Mesendoderm (in vitro differentiated cells): ENCODE data around the gene IP6K2.
"Not testable (repeated sequence)": the region's sequence is repeated elsewhere in the genome, so short reads cannot be mapped to it uniquely, and the experiment has no call there.

Experiments
- DNase-seq: peaks from one replicate; pipeline ENCODE4 v3.0.0; 2013
- H2AK5ac ChIP-seq: 2 replicates; pipeline ENCODE4 v1.6.1; 2013; ENCODE audit warnings: low read length, inconsistent platforms
- H2BK120ac ChIP-seq: 2 replicates; pipeline ENCODE4 v1.6.1; 2013; ENCODE audit warnings: low read depth, mild to moderate bottlenecking, low read length, moderate library complexity, mixed read lengths
- H2BK15ac ChIP-seq: replicated peaks from 2 replicates; pipeline ENCODE4 v1.6.1; 2013; ENCODE audit warnings: low read depth, mild to moderate bottlenecking, moderate library complexity
- H2BK5ac ChIP-seq: 2 replicates; pipeline ENCODE4 v1.6.1; 2013; ENCODE audit warnings: low read length, inconsistent platforms
- H3K18ac ChIP-seq: 2 replicates; pipeline ENCODE4 v1.6.1; 2013; ENCODE audit warnings: mild to moderate bottlenecking, low read length, mixed read lengths
- H3K23ac ChIP-seq: one replicate; pipeline ENCODE4 v1.6.1; 2013; ENCODE audit warnings: low read length
- H3K27ac ChIP-seq: 2 replicates; pipeline ENCODE4 v1.5.1; 2013; ENCODE audit warnings: low read depth, mild to moderate bottlenecking, inconsistent platforms, low read length, moderate library complexity
- H3K27me3 ChIP-seq: 2 replicates; pipeline ENCODE4 v1.6.1; 2013; ENCODE audit warnings: low read length, control low read depth, mild to moderate bottlenecking, inconsistent platforms; ENCODE audit not compliant: insufficient read depth, poor library complexity
- H3K36me3 ChIP-seq: 2 replicates; pipeline ENCODE4 v1.6.1; 2013; ENCODE audit warnings: low read length, inconsistent platforms; ENCODE audit not compliant: control insufficient read depth, insufficient read depth
- H3K4ac ChIP-seq: one replicate; pipeline ENCODE4 v1.6.1; 2013; ENCODE audit warnings: low read depth, mild to moderate bottlenecking, low read length, moderate library complexity
- H3K4me1 ChIP-seq: 2 replicates; pipeline ENCODE4 v1.6.1; 2013; ENCODE audit warnings: low read depth, low read length, inconsistent platforms; ENCODE audit not compliant: control insufficient read depth
- H3K4me2 ChIP-seq: 2 replicates; pipeline ENCODE4 v1.6.1; 2013; ENCODE audit warnings: low read length
- H3K4me3 ChIP-seq: 2 replicates; pipeline ENCODE4 v1.5.1; 2013; ENCODE audit warnings: mild to moderate bottlenecking, low read length
- H3K56ac ChIP-seq: one replicate; pipeline ENCODE4 v1.6.1; 2013; ENCODE audit warnings: low read length
- H3K79me1 ChIP-seq: 2 replicates; pipeline ENCODE4 v1.6.1; 2013; ENCODE audit warnings: low read length, inconsistent platforms
- H3K79me2 ChIP-seq: 2 replicates; pipeline ENCODE4 v1.6.1; 2013; ENCODE audit warnings: mild to moderate bottlenecking, low read length; ENCODE audit not compliant: control insufficient read depth, insufficient read depth
- H3K9ac ChIP-seq: 2 replicates; pipeline ENCODE4 v1.6.1; 2013; ENCODE audit warnings: low read length, inconsistent platforms
- H4K5ac ChIP-seq: one replicate; pipeline ENCODE4 v1.6.1; 2013; ENCODE audit warnings: low read length
- H4K8ac ChIP-seq: one replicate; pipeline ENCODE4 v1.6.1; 2013; ENCODE audit warnings: low read depth, mild to moderate bottlenecking, control low read depth, low read length, moderate library complexity
- whole genome bisulfite sequencing: extraction: QIAGEN DNeasy Blood & Tissue Kit; methylation state at CpG from one replicate; pipeline ENCODE4 v1.1.7; 2013; ENCODE audit warnings: low lambda C conversion rate, missing lambda C conversion rate; ENCODE audit not compliant: insufficient coverage; ENCODE audit errors: extremely low coverage; 5-methylcytosine and 5-hydroxymethylcytosine counted together

Gene IP6K2

DNA sequence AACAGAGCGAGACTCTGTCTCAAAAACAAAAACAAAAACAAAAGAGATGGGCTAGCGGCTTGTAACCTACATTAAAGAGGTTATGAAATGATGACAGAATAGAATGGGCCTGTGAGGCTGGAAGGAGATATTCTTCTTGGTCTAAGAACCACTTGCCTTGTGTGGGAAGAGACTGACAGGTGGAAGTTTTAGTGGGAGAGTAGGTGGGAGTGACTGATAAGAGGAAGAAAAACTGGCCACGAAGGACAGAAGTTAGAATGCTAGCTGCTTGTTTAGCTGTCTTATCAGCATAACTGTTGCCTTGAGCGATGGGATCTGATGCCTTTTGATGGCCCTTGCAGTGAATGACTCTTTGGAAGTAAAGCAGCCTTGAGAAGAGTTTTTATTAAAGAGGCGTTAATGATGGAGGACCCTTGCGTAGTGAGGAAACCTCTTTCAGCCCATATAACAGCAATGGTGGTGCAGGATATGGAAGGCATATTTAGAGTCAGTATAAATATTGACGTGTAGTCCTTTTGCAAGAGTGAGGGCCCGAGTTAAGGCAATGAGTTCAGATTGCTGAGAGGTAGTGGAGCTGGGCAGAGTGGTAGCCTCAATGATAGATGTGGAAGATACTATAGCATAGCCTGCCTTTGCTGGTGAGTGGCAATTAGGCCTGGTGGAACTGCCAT is 8.3 kb upstream of the IP6K2 start:
- not testable (repeated sequence) for H3K36me3 ChIP-seq, H2BK5ac ChIP-seq, H3K4ac ChIP-seq, H3K79me2 ChIP-seq, H2AK5ac ChIP-seq, H3K9ac ChIP-seq, H3K79me1 ChIP-seq, DNase-seq, H3K18ac ChIP-seq, H4K8ac ChIP-seq, H2BK120ac ChIP-seq, H3K23ac ChIP-seq, H3K4me1 ChIP-seq, H3K4me3 ChIP-seq, H3K27me3 ChIP-seq, H3K27ac ChIP-seq, H2BK15ac ChIP-seq, H4K5ac ChIP-seq, H3K4me2 ChIP-seq, H3K56ac ChIP-seq
- no CpG with 5 or more reads among the region's 8 CpGs for WGBS

DNA sequence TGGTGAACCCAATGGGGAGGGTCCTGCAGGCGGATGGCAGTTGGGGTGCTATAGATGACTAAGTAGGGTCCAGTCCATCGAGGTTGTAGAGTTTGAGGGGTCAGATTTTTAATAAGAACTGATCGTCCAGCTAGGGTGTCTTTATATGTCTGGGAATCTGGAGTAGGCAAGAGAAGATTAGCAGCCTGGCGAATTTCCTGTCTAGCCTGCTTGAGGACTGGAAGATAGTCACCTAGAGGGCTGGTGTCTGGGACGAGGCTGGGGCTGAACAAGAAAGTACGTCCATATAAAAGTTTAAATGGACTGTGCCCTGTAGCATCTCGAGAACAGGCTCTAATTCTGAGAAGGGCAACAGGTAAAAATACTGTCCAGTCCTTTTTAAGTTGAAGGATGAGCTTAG is 6.7 kb upstream of the IP6K2 start:
- H3K27me3 ChIP-seq: no peaks in the 10 kb centered on the region
- DNase-seq: no peak
- H3K4me1 ChIP-seq: no peaks in the 10 kb centered on the region
- no peak overlapping the region for H3K4ac ChIP-seq
- H3K36me3 ChIP-seq: no peaks in the 10 kb centered on the region
- H3K23ac ChIP-seq: no peak overlapping the region
- no peaks in the 10 kb centered on the region for H3K79me1 ChIP-seq
- no peaks in the 10 kb centered on the region for H3K79me2 ChIP-seq
- no peak overlapping the region for H3K27ac ChIP-seq
- no peak overlapping the region for H3K56ac ChIP-seq
- no peak overlapping the region for H3K18ac ChIP-seq
- H2AK5ac ChIP-seq: no peak overlapping the region
- H3K4me2 ChIP-seq: no peak overlapping the region
- H2BK15ac ChIP-seq: no peak overlapping the region
- WGBS: no CpG with 5 or more reads among the region's 7 CpGs
- H4K8ac ChIP-seq: no peak overlapping the region
- no peak overlapping the region for H2BK5ac ChIP-seq
- H2BK120ac ChIP-seq: no peak overlapping the region
- H3K4me3 ChIP-seq: no peak overlapping the region
- H3K9ac ChIP-seq: no peak overlapping the region
- no peak overlapping the region for H4K5ac ChIP-seq

DNA sequence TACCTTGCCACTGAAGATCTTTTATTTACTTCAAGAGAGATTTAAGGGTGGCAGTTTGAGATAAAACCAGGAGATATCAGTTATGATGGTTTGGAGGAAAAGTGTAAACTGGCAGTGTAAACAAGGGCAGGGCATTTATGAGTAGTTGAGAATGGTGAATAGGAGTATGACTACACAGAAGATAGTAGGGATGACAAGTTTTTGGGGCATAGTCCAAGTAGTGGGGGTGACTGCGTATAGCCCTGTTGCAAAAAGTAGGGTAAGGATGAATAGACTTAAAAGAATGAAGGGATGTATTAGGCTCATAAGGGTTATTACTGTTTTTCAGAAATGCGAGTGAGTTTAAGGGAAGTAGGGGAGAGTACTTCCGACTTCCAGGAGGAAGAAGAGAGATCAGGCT is 6.3 kb upstream of the IP6K2 start:
- not testable (repeated sequence) for H3K23ac ChIP-seq, H3K56ac ChIP-seq, H3K18ac ChIP-seq, H3K9ac ChIP-seq, H2BK120ac ChIP-seq, H3K36me3 ChIP-seq, H4K8ac ChIP-seq, H3K79me1 ChIP-seq, H4K5ac ChIP-seq, H2BK5ac ChIP-seq, H3K79me2 ChIP-seq, DNase-seq, H3K27me3 ChIP-seq, H3K4ac ChIP-seq, H3K4me3 ChIP-seq, H3K4me2 ChIP-seq, H3K27ac ChIP-seq, H3K4me1 ChIP-seq, H2BK15ac ChIP-seq, H2AK5ac ChIP-seq
- no CpG with 5 or more reads among the region's 3 CpGs for WGBS

DNA sequence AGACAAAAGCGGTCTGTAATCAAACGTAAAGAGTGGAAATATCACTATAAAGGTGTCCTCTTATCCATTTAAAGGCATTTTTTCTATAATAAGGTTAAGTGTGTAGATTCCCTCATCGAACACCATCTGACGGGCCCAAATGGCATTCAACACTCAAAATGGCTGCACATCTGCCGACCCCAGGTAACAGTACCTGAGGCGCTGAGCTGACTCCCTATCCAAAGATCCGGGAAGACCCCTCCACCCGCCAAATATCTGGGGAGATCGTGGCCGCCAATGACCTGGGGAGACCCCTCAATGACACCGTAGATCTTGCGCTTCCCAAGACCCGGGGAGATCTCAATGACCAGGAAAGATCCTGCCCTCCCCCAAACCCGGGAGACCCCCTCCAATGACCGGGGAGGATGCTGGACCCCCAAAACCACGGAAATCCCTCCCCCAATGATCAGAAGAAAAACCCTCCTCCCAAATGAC is 476 bp downstream of the IP6K2 start:
- Histone ChIP-seq H2BK120ac (peak overlapping the region; percentile 31), H3K27me3 (no peaks in the 10 kb centered on the region), H4K5ac (peak overlapping the region; percentile 74), H3K4me2 (peak overlapping the region; percentile 32), H3K4ac (peak overlapping the region; percentile 98), H3K18ac (peak overlapping the region; percentile 89), H3K79me2 (peaks cover 49% of the 10 kb centered on the region), H2AK5ac (peak overlapping the region; percentile 89), H4K8ac (peak overlapping the region; percentile 67), H2BK15ac (no peak overlapping the region), H3K23ac (no peak overlapping the region), H3K27ac (peak overlapping the region; percentile 69), H2BK5ac (peak overlapping the region; percentile 47), H3K36me3 (peaks cover 4% of the 10 kb centered on the region), H3K4me1 (peaks cover 3% of the 10 kb centered on the region), H3K56ac (peak overlapping the region; percentile 96), H3K9ac (peak overlapping the region; percentile 97), H3K4me3 (peak overlapping the region; percentile 97), H3K79me1 (peaks cover 2% of the 10 kb centered on the region)
- WGBS: no CpG with 5 or more reads among the region's 16 CpGs
- DNase-seq: peak; percentile 59

DNA sequence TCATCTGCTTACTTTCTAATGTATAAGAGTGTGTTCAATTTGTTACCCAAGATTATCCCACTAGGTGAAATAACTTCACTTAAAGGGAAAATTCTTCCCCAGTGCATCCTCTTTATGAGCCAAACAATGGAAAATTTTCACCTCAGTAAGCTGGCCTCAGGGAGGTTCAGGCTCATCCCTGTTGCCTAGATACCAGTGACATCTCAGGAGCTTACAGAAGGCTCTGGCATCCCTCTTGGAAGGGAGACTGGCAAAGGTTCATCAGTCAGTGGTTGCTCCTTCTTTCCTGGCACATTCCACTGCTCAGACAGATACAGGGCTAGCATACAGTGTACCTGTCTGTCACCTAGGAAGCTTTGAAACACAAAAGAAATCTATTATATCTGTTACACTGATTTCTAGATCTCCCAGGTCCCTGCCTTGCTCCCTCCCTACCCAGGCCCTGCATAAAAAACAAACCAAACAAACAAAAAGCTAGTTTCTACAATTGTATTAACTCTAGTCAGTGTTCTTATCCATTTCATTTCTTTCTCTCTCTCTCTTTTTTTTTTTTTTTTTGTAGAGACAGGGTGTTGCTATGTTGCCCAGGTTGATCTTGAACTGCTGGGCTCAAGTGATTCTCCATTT is 1.7 kb downstream of the IP6K2 start:
- H2BK15ac ChIP-seq: no peak overlapping the region
- H3K4me1 ChIP-seq: peaks cover 3% of the 10 kb centered on the region
- H2BK5ac ChIP-seq: no peak overlapping the region
- H3K79me2 ChIP-seq: peaks cover 61% of the 10 kb centered on the region
- no peak overlapping the region for H3K56ac ChIP-seq
- H3K36me3 ChIP-seq: peaks cover 5% of the 10 kb centered on the region
- H3K4ac ChIP-seq: no peak overlapping the region
- peak; percentile 93 for DNase-seq
- peaks cover 4% of the 10 kb centered on the region for H3K79me1 ChIP-seq
- H4K8ac ChIP-seq: no peak overlapping the region
- H3K4me3 ChIP-seq: no peak overlapping the region
- no peak overlapping the region for H3K27ac ChIP-seq
- no peak overlapping the region for H2AK5ac ChIP-seq
- no peak overlapping the region for H3K23ac ChIP-seq
- H3K9ac ChIP-seq: peak overlapping the region; percentile 24
- H4K5ac ChIP-seq: no peak overlapping the region
- no peak overlapping the region for H3K18ac ChIP-seq
- H2BK120ac ChIP-seq: no peak overlapping the region
- peak overlapping the region; percentile 16 for H3K4me2 ChIP-seq
- H3K27me3 ChIP-seq: no peaks in the 10 kb centered on the region
